HEK293 (cell line): ENCODE data around the gene SCAMP2.

Source experiments
- CTCF ChIA-PET: fragments of 350-600 bp; formaldehyde crosslinking; extraction: SDS; loops from one replicate; lab custom pipeline; 2021; ENCODE audit warnings: antibody characterized with exemption; lab: Yijun Ruan, JAX
- POLR2A ChIA-PET: fragments of 300-600 bp; formaldehyde crosslinking; extraction: SDS; loops from one replicate; lab custom pipeline; 2020; ENCODE audit warnings: antibody characterized with exemption, inconsistent platforms; lab: Yijun Ruan, JAX
- H3K27ac ChIP-seq: fragments of 200-500 bp; sonication (Bioruptor generic); 2 replicates; pipeline ENCODE4 v1.5.1; 2014; ENCODE audit warnings: low read depth, low read length, control low read depth, inconsistent platforms; ENCODE audit errors: extremely low read depth
- H3K36me3 ChIP-seq, 2 experiments: fragments of 200-500 bp in 1 of 2; sonication (Bioruptor generic) in 1 of 2; 1 replicate in 1 of 2; 2 replicates in 1 of 2; pipeline ENCODE4 v1.5.1; 2014 to 2017; ENCODE audit warnings: inconsistent platforms in 2 of 2, low read length in 2 of 2; ENCODE audit not compliant: control insufficient read depth in 2 of 2, insufficient read depth in 1 of 2
- H3K4me1 ChIP-seq: fragments of 200-500 bp; sonication (Bioruptor generic); 2 replicates; pipeline ENCODE4 v1.5.1; 2014; ENCODE audit warnings: mild to moderate bottlenecking, low read length, inconsistent platforms; ENCODE audit not compliant: control insufficient read depth, insufficient read depth
- H3K4me3 ChIP-seq: 2 replicates; pipeline ENCODE4 v1.5.1; 2011; ENCODE audit warnings: low read depth, mild to moderate bottlenecking, control low read depth, low read length, moderate library complexity
- H3K9me3 ChIP-seq: fragments of 200-500 bp; sonication (Bioruptor generic); 2 replicates; pipeline ENCODE4 v1.5.1; 2014; ENCODE audit warnings: low read depth, low read length, inconsistent platforms; ENCODE audit not compliant: control insufficient read depth, insufficient read depth
- AEBP2 ChIP-seq: fragments of 450-650 bp; formaldehyde crosslinking; IDR thresholded peaks from 2 replicates; pipeline ENCODE4 v1.5.1; 2016; ENCODE audit warnings: missing biosample characterization, missing genetic modification characterization, borderline replicate concordance
- HIC1 ChIP-seq: fragments of 450-650 bp; formaldehyde crosslinking; IDR thresholded peaks from 2 replicates; pipeline ENCODE4 v1.5.1; 2016; ENCODE audit warnings: missing biosample characterization, missing genetic modification characterization
- OSR2 ChIP-seq: fragments of 450-650 bp; formaldehyde crosslinking; IDR thresholded peaks from 2 replicates; pipeline ENCODE4 v1.5.1; 2016; ENCODE audit warnings: missing biosample characterization, missing genetic modification characterization
- PRDM2 ChIP-seq: fragments of 450-650 bp; formaldehyde crosslinking; IDR thresholded peaks from 2 replicates; pipeline ENCODE4 v1.5.1; 2016; ENCODE audit warnings: missing biosample characterization, missing genetic modification characterization, borderline replicate concordance
- ZBTB20 ChIP-seq: fragments of 450-650 bp; formaldehyde crosslinking; IDR thresholded peaks from 2 replicates; pipeline ENCODE4 v1.5.1; 2016; ENCODE audit warnings: missing biosample characterization, missing genetic modification characterization
- ZBTB49 ChIP-seq: fragments of 450-650 bp; formaldehyde crosslinking; IDR thresholded peaks from 2 replicates; pipeline ENCODE4 v1.5.1; 2016; ENCODE audit warnings: missing biosample characterization, missing genetic modification characterization, low read depth
- ZNF121 ChIP-seq: fragments of 450-650 bp; formaldehyde crosslinking; IDR thresholded peaks from 2 replicates; pipeline ENCODE4 v1.5.1; 2016; ENCODE audit warnings: missing biosample characterization, missing genetic modification characterization
- ZNF184 ChIP-seq: fragments of 450-650 bp; IDR thresholded peaks from 2 replicates; pipeline ENCODE4 v1.5.1; 2018; ENCODE audit warnings: missing biosample characterization, mild to moderate bottlenecking, missing genetic modification characterization
- ZNF202 ChIP-seq: fragments of 450-650 bp; formaldehyde crosslinking; IDR thresholded peaks from 2 replicates; pipeline ENCODE4 v1.5.1; 2016; ENCODE audit warnings: missing biosample characterization, missing genetic modification characterization, borderline replicate concordance
- ZNF221 ChIP-seq: fragments of 450-650 bp; formaldehyde crosslinking; IDR thresholded peaks from 2 replicates; pipeline ENCODE4 v1.5.1; 2017; ENCODE audit warnings: missing biosample characterization, missing genetic modification characterization, borderline replicate concordance
- ZNF280D ChIP-seq: fragments of 450-650 bp; formaldehyde crosslinking; IDR thresholded peaks from 2 replicates; pipeline ENCODE4 v1.5.1; 2016; ENCODE audit warnings: missing biosample characterization, missing genetic modification characterization
- ZNF398 ChIP-seq: fragments of 450-650 bp; formaldehyde crosslinking; IDR thresholded peaks from 2 replicates; pipeline ENCODE4 v1.5.1; 2017; ENCODE audit warnings: missing biosample characterization, missing genetic modification characterization
- ZNF785 ChIP-seq: fragments of 450-650 bp; formaldehyde crosslinking; IDR thresholded peaks from 2 replicates; pipeline ENCODE4 v1.5.1; 2016; ENCODE audit warnings: missing biosample characterization, missing genetic modification characterization
- ZSCAN4 ChIP-seq: fragments of 450-650 bp; formaldehyde crosslinking; IDR thresholded peaks from 2 replicates; pipeline ENCODE4 v1.5.1; 2017; ENCODE audit warnings: missing biosample characterization, missing genetic modification characterization

The SCAMP2 gene

GRCh38 chr15:74799856-74800558 is 73.2 kb downstream of the SCAMP2 start (continued):
- peak; percentile 81; the same call in 1 of the 2 replicates for TF ChIP-seq HIC1 (tag by site-specific recombination)
- no peak for TF ChIP-seq ZNF280D
- TF ChIP-seq ZBTB20 (tag by site-specific recombination) = no peak; the same call in 1 of the 2 replicates
- no peak for TF ChIP-seq ZNF121

- ChIA-PET CTCF (interaction anchor here (0.5 to 25.7 kb wide), 30 partner anchors 8 to 956 kb away, joined by 3 to 649 read pairs (median 4); partner anchors contain the start of gene CSK), POLR2A (interaction anchor here (1.0 kb wide), 1 partner anchor 11 kb away, joined by 3 read pairs; no protein-coding TSS in a partner anchor)
- peak overlapping the region; percentile 20; the same call in 1 of the 2 replicates for H3K27ac ChIP-seq
- TF ChIP-seq AEBP2 (tag by site-specific recombination) (no peak), ZSCAN4 (tag by site-specific recombination) (no peak), ZNF184 (no peak), ZNF202 (tag by site-specific recombination) (no peak), ZBTB49 (tag by site-specific recombination) (no peak), ZNF398 (tag by site-specific recombination) (no peak), ZNF785 (tag by site-specific recombination) (no peak), OSR2 (tag by site-specific recombination) (no peak), ZNF221 (tag by site-specific recombination) (no peak), PRDM2 (no peak)
These were observed 73.8 kb downstream of the SCAMP2 start for GRCh38 chr15:74799255-74799855.

More at GRCh38 chr15:74799255-74799855, 73.8 kb downstream of the SCAMP2 start:
- Histone ChIP-seq H3K4me3 (no peak overlapping the region), H3K36me3 (peaks cover 20 to 72% of the 10 kb centered on the region in 2 experiments; a peak in 2 of 3 replicates), H3K9me3 (no peaks in the 10 kb centered on the region), H3K4me1 (no peaks in the 10 kb centered on the region)
